Measurements from ENCODE around the gene CBFA2T2. TPM values are rescaled to one million over a fixed set of nuclear protein-coding genes. Genes with fewer than 3 reads are reported as not detected.
"Not testable (repeated sequence)": the region's sequence is repeated elsewhere in the genome, so short reads cannot be mapped to it uniquely, and the experiment has no call there.

Gene CBFA2T2
- total and polyA plus RNA-seq, 10 of the 15 experiments (the other 5 are each of a cell fraction or from before 2014, with no cell fraction given), result 0.61 to 8.6 (median 5.5) TPM

DNA sequence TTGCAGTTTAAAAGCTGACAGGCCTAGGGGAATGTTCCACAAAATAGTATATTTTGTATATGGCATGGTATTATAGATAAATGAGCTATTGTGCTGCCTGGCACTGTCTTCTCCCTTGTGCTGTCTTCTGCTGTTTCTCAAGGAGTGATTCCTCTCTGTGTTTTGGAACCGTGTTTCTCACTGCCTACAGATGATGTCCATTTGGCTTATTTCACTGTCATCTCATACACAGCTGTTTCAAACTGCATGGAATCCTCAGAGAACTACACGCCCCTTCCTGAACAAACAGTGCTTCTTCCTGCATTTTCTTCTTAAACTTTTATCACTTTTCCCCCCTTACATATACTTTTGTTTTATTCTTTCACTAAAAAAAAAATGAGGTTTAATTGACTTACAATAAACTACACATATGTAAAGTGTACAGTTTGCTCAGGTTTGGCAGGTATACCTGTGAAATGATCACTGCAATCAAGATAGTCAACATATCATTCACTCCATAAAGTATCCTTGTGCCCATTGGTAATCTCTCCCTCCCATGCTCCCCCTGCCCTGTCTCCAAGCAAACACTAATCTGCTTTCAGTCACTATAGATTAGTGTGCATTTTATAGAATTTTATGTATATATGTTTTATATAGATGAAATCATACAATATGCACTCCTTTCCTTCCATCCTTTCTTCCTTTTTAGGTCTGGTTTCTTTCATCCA, 43.0 kb downstream of the CBFA2T2 start (continued):
- TF ChIP-seq, protein P1, sequence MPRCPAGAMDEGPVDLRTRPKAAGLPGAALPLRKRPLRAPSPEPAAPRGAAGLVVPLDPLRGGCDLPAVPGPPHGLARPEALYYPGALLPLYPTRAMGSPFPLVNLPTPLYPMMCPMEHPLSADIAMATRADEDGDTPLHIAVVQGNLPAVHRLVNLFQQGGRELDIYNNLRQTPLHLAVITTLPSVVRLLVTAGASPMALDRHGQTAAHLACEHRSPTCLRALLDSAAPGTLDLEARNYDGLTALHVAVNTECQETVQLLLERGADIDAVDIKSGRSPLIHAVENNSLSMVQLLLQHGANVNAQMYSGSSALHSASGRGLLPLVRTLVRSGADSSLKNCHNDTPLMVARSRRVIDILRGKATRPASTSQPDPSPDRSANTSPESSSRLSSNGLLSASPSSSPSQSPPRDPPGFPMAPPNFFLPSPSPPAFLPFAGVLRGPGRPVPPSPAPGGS (IDR thresholded peaks at IDR 0.05; ENCODE audit: borderline replicate concordance, insufficient read depth, low read depth, low read length, poor library complexity, severe bottlenecking), result no peak
- TF ChIP-seq RCOR1 (conservative IDR thresholded peaks at IDR 0.05; ENCODE audit: low read depth, low read length) (no peak), FOS (IDR thresholded peaks at IDR 0.05; ENCODE audit: borderline replicate concordance, extremely low read depth, insufficient read length) (no peak), NBN (IDR thresholded peaks at IDR 0.05) (no peak), KAT2A (conservative IDR thresholded peaks at IDR 0.05; ENCODE audit: control insufficient read depth, low read depth, low read length) (no peak), TCF12 (IDR thresholded peaks at IDR 0.05; ENCODE audit: low read depth, low read length) (no peak), SMAD1 (IDR thresholded peaks at IDR 0.05; ENCODE audit: low read depth, partially characterized antibody) (no peak), BRCA1 (IDR thresholded peaks at IDR 0.05; ENCODE audit: low read depth, low read length) (no peak), SUZ12 (IDR thresholded peaks at IDR 0.05; ENCODE audit: unreplicated experiment) (no peak)
- TF ChIP-seq, protein P2, sequence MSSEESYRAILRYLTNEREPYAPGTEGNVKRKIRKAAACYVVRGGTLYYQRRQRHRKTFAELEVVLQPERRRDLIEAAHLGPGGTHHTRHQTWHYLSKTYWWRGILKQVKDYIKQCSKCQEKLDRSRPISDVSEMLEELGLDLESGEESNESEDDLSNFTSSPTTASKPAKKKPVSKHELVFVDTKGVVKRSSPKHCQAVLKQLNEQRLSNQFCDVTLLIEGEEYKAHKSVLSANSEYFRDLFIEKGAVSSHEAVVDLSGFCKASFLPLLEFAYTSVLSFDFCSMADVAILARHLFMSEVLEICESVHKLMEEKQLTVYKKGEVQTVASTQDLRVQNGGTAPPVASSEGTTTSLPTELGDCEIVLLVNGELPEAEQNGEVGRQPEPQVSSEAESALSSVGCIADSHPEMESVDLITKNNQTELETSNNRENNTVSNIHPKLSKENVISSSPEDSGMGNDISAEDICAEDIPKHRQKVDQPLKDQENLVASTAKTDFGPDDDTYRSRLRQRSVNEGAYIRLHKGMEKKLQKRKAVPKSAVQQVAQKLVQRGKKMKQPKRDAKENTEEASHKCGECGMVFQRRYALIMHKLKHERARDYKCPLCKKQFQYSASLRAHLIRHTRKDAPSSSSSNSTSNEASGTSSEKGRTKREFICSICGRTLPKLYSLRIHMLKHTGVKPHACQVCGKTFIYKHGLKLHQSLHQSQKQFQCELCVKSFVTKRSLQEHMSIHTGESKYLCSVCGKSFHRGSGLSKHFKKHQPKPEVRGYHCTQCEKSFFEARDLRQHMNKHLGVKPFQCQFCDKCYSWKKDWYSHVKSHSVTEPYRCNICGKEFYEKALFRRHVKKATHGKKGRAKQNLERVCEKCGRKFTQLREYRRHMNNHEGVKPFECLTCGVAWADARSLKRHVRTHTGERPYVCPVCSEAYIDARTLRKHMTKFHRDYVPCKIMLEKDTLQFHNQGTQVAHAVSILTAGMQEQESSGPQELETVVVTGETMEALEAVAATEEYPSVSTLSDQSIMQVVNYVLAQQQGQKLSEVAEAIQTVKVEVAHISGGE (CRISPR knock-in tag; IDR thresholded peaks at IDR 0.05), result no peak
- TF ChIP-seq, protein P3, sequence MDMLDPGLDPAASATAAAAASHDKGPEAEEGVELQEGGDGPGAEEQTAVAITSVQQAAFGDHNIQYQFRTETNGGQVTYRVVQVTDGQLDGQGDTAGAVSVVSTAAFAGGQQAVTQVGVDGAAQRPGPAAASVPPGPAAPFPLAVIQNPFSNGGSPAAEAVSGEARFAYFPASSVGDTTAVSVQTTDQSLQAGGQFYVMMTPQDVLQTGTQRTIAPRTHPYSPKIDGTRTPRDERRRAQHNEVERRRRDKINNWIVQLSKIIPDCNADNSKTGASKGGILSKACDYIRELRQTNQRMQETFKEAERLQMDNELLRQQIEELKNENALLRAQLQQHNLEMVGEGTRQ (IDR thresholded peaks at IDR 0.05; ENCODE audit: borderline replicate concordance, low read depth, low read length), result no peak

DNA sequence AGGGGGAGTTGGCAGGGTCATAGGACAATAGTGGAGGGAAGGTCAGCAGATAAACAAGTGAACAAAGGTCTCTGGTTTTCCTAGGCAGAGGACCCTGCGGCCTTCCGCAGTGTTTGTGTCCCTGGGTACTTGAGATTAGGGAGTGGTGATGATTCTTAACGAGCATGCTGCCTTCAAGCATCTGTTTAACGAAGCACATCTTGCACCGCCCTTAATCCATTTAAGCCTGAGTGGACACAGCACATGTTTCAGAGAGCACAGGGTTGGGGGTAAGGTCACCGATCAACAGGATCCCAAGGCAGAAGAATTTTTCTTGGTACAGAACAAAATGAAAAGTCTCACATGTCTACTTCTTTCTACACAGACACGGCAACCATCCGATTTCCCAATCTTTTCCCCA, 45.8 kb downstream of the CBFA2T2 start:
- RAD21 ChIA-PET (ENCODE audit: unreplicated experiment), result not testable (repeated sequence)

More for the DNA sequence above, 45.8 kb downstream of the CBFA2T2 start:
- ATAC-seq; H3K4me1 ChIP-seq (ENCODE audit: control insufficient read depth, insufficient read depth, low read length); BruUV-seq (replicated peaks); SMC1A ChIA-PET (ENCODE audit: uncharacterized antibody, unreplicated experiment); H3K79me2 ChIP-seq (ENCODE audit: control insufficient read depth, insufficient read depth, low read length); POLR2A ChIA-PET; H3K9ac ChIP-seq (ENCODE audit: control insufficient read depth, insufficient read depth, low read length); FAIRE-seq; H3K27ac ChIP-seq (ENCODE audit: control insufficient read depth, insufficient read depth); H3K4me2 ChIP-seq (ENCODE audit: control insufficient read depth, insufficient read depth); intact Hi-C loops (cut with micrococcal nuclease; ENCODE audit: unreplicated experiment); H4K20me1 ChIP-seq (ENCODE audit: control insufficient read depth, insufficient read depth); DNase-seq (ENCODE audit: low read depth, low spot score); H3K36me3 ChIP-seq (ENCODE audit: control insufficient read depth in 2 of 2, insufficient read depth in 2 of 2, low read length in 1 of 2); H3K4me3 ChIP-seq; H3K27me3 ChIP-seq (replicated peaks in 1 of 2; ENCODE audit: control insufficient read depth in 2 of 2, insufficient read depth in 2 of 2, low read length in 1 of 2); in situ Hi-C loops (cut with MboI); CTCF ChIA-PET; H2AFZ ChIP-seq (ENCODE audit: control insufficient read depth, low read depth, low read length); H3K9me3 ChIP-seq (replicated peaks; ENCODE audit: control insufficient read depth, insufficient read depth, low read length): not testable (repeated sequence)
- 74% methylated on average over 6 of the region's 8 CpGs for WGBS (ENCODE audit: insufficient coverage, insufficient replicate concordance, low lambda C conversion rate, missing lambda C conversion rate)
